Lower leg skin (tissue), 4 donors: Measurements from ENCODE around the gene POFUT2. TPM values are rescaled to one million over a fixed set of nuclear protein-coding genes. Genes with fewer than 3 reads are reported as not detected.
A peak's percentile ranks its signal among the peaks of the same experiment; 100 is the strongest.

Experiments
- DNase-seq, 2 donors: peaks; one replicate each; pipeline ENCODE4 v3.0.0-alpha.2; 2019; ENCODE audit warnings: low spot score in 2 of 2
- H3K4me3 ChIP-seq: fragments of 200-600 bp; sonication (generic); 2 replicates; pipeline ENCODE4 v1.5.1; 2017; ENCODE audit warnings: mild to moderate bottlenecking, low read depth; ENCODE audit not compliant: poor library complexity, severe bottlenecking
- CTCF ChIP-seq, 3 donors: fragments of 450-650 bp; IDR thresholded peaks; one replicate each; pipeline ENCODE4 v1.5.1; 2016; ENCODE audit warnings: antibody characterized with exemption in 3 of 3, mild to moderate bottlenecking in 3 of 3, moderate library complexity in 2 of 3
- POLR2A ChIP-seq, 2 donors: fragments of 450-650 bp; IDR thresholded peaks; one replicate each; pipeline ENCODE4 v1.6.1; 2016 to 2017; ENCODE audit warnings: antibody characterized with exemption in 2 of 2, mild to moderate bottlenecking in 1 of 2, moderate library complexity in 1 of 2
- WGBS, 2 donors: methylation state at CpG; one replicate each; pipeline ENCODE4 v1.1.5; 2018; 5-methylcytosine and 5-hydroxymethylcytosine counted together
- intact Hi-C: fragments of 100-400 bp; cut with DNase I; formaldehyde crosslinking; loops from one replicate; pipeline ENCODE4 v1.15.0; 2023; ENCODE audit warnings: low total_unique reads
- total RNA-seq, 4 donors: library from RNA; depleted of rRNA; stranded (reverse); fragments of >200 nt; gene quantifications; one replicate each; pipeline ENCODE4 v1.1.0, GENCODE V29; 2016

Gene POFUT2, protein sequence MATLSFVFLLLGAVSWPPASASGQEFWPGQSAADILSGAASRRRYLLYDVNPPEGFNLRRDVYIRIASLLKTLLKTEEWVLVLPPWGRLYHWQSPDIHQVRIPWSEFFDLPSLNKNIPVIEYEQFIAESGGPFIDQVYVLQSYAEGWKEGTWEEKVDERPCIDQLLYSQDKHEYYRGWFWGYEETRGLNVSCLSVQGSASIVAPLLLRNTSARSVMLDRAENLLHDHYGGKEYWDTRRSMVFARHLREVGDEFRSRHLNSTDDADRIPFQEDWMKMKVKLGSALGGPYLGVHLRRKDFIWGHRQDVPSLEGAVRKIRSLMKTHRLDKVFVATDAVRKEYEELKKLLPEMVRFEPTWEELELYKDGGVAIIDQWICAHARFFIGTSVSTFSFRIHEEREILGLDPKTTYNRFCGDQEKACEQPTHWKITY
- total RNA-seq: 10 to 100 TPM; 15.0 to 22.1 (median 18.9) TPM

- DNase-seq: peak; percentile 93 to 99
- H3K4me3 ChIP-seq: peak within 1 kb of the TSS; percentile 72
- intact Hi-C loops: no loop called here
- 0% methylated on average over 48 to 49 of the region's 90 CpGs for WGBS, 2 donors
- TF ChIP-seq POLR2A (IDR thresholded peaks at IDR 0.05): no peak
- no peak for TF ChIP-seq CTCF (IDR thresholded peaks at IDR 0.05)
These were observed at the start of gene POFUT2 for GRCh38 chr21:45287438-45288391. TSS of gene POFUT2 (minus strand) at chr21:45287895. CDS start at chr21:45287871, 24 bp downstream.

- TF ChIP-seq CTCF (IDR thresholded peaks at IDR 0.05): no peak
- TF ChIP-seq POLR2A (IDR thresholded peaks at IDR 0.05): no peak
- 47 to 64% methylated on average over 6 to 8 of the region's 8 CpGs for WGBS, 2 donors
- H3K4me3 ChIP-seq: no peak overlapping the region
- intact Hi-C loops: no loop called here
- DNase-seq: no peak
These were observed 49.2 kb upstream of the POFUT2 start for GRCh38 chr21:45336870-45337269.

GRCh38 chr21:45336535-45336810, 48.8 kb upstream of the POFUT2 start:
- H3K4me3 ChIP-seq: no peak overlapping the region
- intact Hi-C loops: no loop called here
- WGBS, 2 donors: 75 to 90% methylated on average over 4 of the region's 4 CpGs
- DNase-seq: no peak
- no peak for TF ChIP-seq CTCF (IDR thresholded peaks at IDR 0.05)
- no peak for TF ChIP-seq POLR2A (IDR thresholded peaks at IDR 0.05)

- DNase-seq: no peak
- intact Hi-C loops: no loop called here
- TF ChIP-seq POLR2A (IDR thresholded peaks at IDR 0.05): no peak
- no peak for TF ChIP-seq CTCF (IDR thresholded peaks at IDR 0.05)
- H3K4me3 ChIP-seq: no peak overlapping the region
- WGBS, 2 donors: 74 to 80% methylated on average over 16 to 19 of the region's 19 CpGs
These were observed 48.3 kb upstream of the POFUT2 start for GRCh38 chr21:45335761-45336534.

- 89 to 90% methylated on average over 7 to 9 of the region's 14 CpGs for WGBS, 2 donors
- H3K4me3 ChIP-seq: no peak overlapping the region
- DNase-seq: no peak
- intact Hi-C loops: no loop called here
- TF ChIP-seq POLR2A (IDR thresholded peaks at IDR 0.05) (no peak), CTCF (IDR thresholded peaks at IDR 0.05) (no peak)
These were observed 47.6 kb upstream of the POFUT2 start for GRCh38 chr21:45335151-45335760.
